GM12878 (cell line): ENCODE data around the gene SORL1.
A peak's percentile ranks its signal among the peaks of the same experiment; 100 is the strongest.

Experiments used
- MYC ChIP-seq: IDR thresholded peaks from 2 replicates; pipeline ENCODE4 v1.6.1; 2011; ENCODE audit warnings: mild to moderate bottlenecking, low read length, moderate library complexity, inconsistent platforms; ENCODE audit not compliant: insufficient read depth, insufficient replicate concordance, insufficient read length, severe bottlenecking
- NBN ChIP-seq: fragments of 450-650 bp; IDR thresholded peaks from 2 replicates; pipeline ENCODE4 v1.6.1; 2016
- NFXL1 ChIP-seq: fragments of 450-650 bp; IDR thresholded peaks from 2 replicates; pipeline ENCODE4 v1.6.1; 2017; ENCODE audit warnings: antibody characterized with exemption, mild to moderate bottlenecking, borderline replicate concordance
- NFYB ChIP-seq: IDR thresholded peaks from 2 replicates; pipeline ENCODE4 v1.6.1; 2011; ENCODE audit warnings: low read depth, mild to moderate bottlenecking, low read length, improper control_type of control experiment, moderate library complexity; ENCODE audit not compliant: insufficient read depth
- POLR2A ChIP-seq: IDR thresholded peaks from 2 replicates; pipeline ENCODE4 v1.6.1; 2011; ENCODE audit warnings: low read depth, mild to moderate bottlenecking, low read length
- TCF12 ChIP-seq: IDR thresholded peaks from 2 replicates; pipeline ENCODE4 v1.6.1; 2011; ENCODE audit warnings: low read depth, mild to moderate bottlenecking, low read length
- TCF7 ChIP-seq: IDR thresholded peaks from 2 replicates; pipeline ENCODE4 v1.6.1; 2014; ENCODE audit warnings: antibody characterized with exemption, borderline replicate concordance
- WRNIP1 ChIP-seq: IDR thresholded peaks from 2 replicates; pipeline ENCODE4 v1.6.1; 2011; ENCODE audit warnings: low read depth, low read length, improper control_type of control experiment, borderline replicate concordance
- ZBED1 ChIP-seq: IDR thresholded peaks from 2 replicates; pipeline ENCODE4 v1.6.1; 2016; ENCODE audit warnings: borderline replicate concordance
- ZNF217 ChIP-seq: fragments of 450-650 bp; IDR thresholded peaks from 2 replicates; pipeline ENCODE4 v1.6.1; 2017; ENCODE audit warnings: antibody characterized with exemption, mild to moderate bottlenecking
- TF ChIP-seq, protein P1 (sequence below): IDR thresholded peaks from 2 replicates; pipeline ENCODE4 v1.6.1; 2011; ENCODE audit warnings: low read depth, mild to moderate bottlenecking, low read length, moderate library complexity, borderline replicate concordance; ENCODE audit errors: extremely low read depth
- TF ChIP-seq, protein P2 (sequence below), 3 experiments: IDR thresholded peaks in 2 of 3; conservative IDR thresholded peaks in 1 of 3; 2 replicates each; pipeline ENCODE4 v1.5.1; 2011; ENCODE audit warnings: low read depth in 3 of 3, low read length in 3 of 3, mild to moderate bottlenecking in 3 of 3, control low read depth in 2 of 3, moderate library complexity in 2 of 3, inconsistent platforms in 1 of 3, mixed read lengths in 1 of 3; ENCODE audit not compliant: control insufficient read depth in 2 of 3, insufficient read depth in 1 of 3; ENCODE audit errors: extremely low read depth in 1 of 3

GRCh38 chr11:121557348-121557747 is 105.2 kb downstream of the SORL1 start:
- TF ChIP-seq MYC (no peak), NFYB (no peak), ZNF217 (no peak), NFXL1 (no peak), TCF7 (no peak), TCF12 (peak; percentile 93), ZBED1 (no peak), POLR2A (no peak), WRNIP1 (no peak), NBN (no peak)
- TF ChIP-seq, protein P1, sequence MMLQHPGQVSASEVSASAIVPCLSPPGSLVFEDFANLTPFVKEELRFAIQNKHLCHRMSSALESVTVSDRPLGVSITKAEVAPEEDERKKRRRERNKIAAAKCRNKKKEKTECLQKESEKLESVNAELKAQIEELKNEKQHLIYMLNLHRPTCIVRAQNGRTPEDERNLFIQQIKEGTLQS = no peak
- TF ChIP-seq, protein P2, sequence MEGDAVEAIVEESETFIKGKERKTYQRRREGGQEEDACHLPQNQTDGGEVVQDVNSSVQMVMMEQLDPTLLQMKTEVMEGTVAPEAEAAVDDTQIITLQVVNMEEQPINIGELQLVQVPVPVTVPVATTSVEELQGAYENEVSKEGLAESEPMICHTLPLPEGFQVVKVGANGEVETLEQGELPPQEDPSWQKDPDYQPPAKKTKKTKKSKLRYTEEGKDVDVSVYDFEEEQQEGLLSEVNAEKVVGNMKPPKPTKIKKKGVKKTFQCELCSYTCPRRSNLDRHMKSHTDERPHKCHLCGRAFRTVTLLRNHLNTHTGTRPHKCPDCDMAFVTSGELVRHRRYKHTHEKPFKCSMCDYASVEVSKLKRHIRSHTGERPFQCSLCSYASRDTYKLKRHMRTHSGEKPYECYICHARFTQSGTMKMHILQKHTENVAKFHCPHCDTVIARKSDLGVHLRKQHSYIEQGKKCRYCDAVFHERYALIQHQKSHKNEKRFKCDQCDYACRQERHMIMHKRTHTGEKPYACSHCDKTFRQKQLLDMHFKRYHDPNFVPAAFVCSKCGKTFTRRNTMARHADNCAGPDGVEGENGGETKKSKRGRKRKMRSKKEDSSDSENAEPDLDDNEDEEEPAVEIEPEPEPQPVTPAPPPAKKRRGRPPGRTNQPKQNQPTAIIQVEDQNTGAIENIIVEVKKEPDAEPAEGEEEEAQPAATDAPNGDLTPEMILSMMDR (IDR thresholded peaks at IDR 0.05 in 2 of 3, conservative IDR thresholded peaks at IDR 0.05 in 1 of 3; ENCODE audit: control insufficient read depth in 2 of 3, extremely low read depth in 1 of 3, insufficient read depth in 1 of 3, low read depth in 3 of 3, low read length in 3 of 3) = no peak
